Mucosa of descending colon (tissue), 3 donors: Measurements from ENCODE around the gene MRPL42. TPM values are rescaled to one million over a fixed set of nuclear protein-coding genes. Genes with fewer than 3 reads are reported as not detected.
A peak's percentile ranks its signal among the peaks of the same experiment; 100 is the strongest.
"Not testable (repeated sequence)": the region's sequence is repeated elsewhere in the genome, so short reads cannot be mapped to it uniquely, and the experiment has no call there.

Experiments used
- ATAC-seq: fragments of 200-7000 bp; cut with Tn5 transposase; one replicate; pipeline ENCODE4 v1.9.1; 2020; ENCODE audit warnings: mild to moderate bottlenecking, moderate library complexity
- DNase-seq, 3 donors: peaks; one replicate each; pipeline ENCODE4 v3.0.0-alpha.2; 2020
- H3K36me3 ChIP-seq: fragments of 200-600 bp; one replicate; pipeline ENCODE4 v1.8.0; 2021; ENCODE audit warnings: low read depth, mild to moderate bottlenecking
- H3K4me1 ChIP-seq: fragments of 200-600 bp; one replicate; pipeline ENCODE4 v1.8.0; 2021; ENCODE audit warnings: low read depth, mild to moderate bottlenecking
- H3K4me3 ChIP-seq: fragments of 200-600 bp; one replicate; pipeline ENCODE4 v1.8.0; 2021; ENCODE audit warnings: mild to moderate bottlenecking
- H3K9me3 ChIP-seq: fragments of 200-600 bp; one replicate; pipeline ENCODE4 v1.8.0; 2021; ENCODE audit warnings: mild to moderate bottlenecking
- intact Hi-C, 2 donors: fragments of 100-400 bp; cut with DNase I in 1 of 2; cut with micrococcal nuclease in 1 of 2; formaldehyde crosslinking; loops; one replicate each; pipeline versions ENCODE4 v1.11.0 to v1.11.1; 2022; cut with DNase I, micrococcal nuclease
- total RNA-seq, 3 donors: library from RNA; stranded (reverse); fragmentation: NEBNext Ultra II Directional in 2 of 3; extraction: Animal tissue kit (Norgen Biotek cat#: 25700) in 2 of 3; gene quantifications; one replicate each; pipeline versions ENCODE4 v1.2.1 to v1.2.4, GENCODE V29; 2021 to 2023
- TF ChIP-seq, protein P1 (sequence below): fragments of 200-600 bp; IDR thresholded peaks from one replicate; pipeline ENCODE4 v1.8.0; 2022; ENCODE audit warnings: antibody characterized with exemption, mild to moderate bottlenecking
- donor health status: DM: no; HTN: no; CAD: no; lungs with moderate emphysema.
- donor health status: DM: no; HTN: no; CAD: no.
- donor health status: DM: no; HTN: yes; CAD: no.

The MRPL42 gene
- total RNA-seq, 3 donors from 2014 or later = 51.3 to 62.4 (median 61.5) TPM

DNA sequence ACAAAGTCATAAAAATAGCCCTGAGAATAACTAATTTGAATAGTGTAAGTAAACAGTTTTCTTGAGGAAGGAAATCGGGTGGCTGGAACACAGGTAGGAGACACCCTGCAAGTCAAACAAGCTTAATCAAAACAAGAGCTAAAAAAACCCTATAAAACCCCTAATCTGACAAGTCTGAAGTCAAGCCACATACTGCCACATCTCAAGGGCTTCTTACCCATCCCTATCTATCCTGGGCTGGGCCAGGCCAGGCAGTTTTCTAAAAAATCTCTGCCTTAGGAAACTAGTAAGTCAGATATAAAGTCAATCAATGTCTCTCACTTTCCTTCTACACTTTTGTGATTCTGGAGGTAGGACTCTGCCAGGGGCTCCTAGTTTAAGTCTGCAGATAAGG lies 40.9 kb upstream of the MRPL42 start:
- TF ChIP-seq, protein P1, sequence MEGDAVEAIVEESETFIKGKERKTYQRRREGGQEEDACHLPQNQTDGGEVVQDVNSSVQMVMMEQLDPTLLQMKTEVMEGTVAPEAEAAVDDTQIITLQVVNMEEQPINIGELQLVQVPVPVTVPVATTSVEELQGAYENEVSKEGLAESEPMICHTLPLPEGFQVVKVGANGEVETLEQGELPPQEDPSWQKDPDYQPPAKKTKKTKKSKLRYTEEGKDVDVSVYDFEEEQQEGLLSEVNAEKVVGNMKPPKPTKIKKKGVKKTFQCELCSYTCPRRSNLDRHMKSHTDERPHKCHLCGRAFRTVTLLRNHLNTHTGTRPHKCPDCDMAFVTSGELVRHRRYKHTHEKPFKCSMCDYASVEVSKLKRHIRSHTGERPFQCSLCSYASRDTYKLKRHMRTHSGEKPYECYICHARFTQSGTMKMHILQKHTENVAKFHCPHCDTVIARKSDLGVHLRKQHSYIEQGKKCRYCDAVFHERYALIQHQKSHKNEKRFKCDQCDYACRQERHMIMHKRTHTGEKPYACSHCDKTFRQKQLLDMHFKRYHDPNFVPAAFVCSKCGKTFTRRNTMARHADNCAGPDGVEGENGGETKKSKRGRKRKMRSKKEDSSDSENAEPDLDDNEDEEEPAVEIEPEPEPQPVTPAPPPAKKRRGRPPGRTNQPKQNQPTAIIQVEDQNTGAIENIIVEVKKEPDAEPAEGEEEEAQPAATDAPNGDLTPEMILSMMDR = no peak
- peak; percentile 62 for ATAC-seq
- DNase-seq = no peak
- Histone ChIP-seq H3K9me3 (no peaks in the 10 kb centered on the region), H3K4me1 (peaks cover 17% of the 10 kb centered on the region), H3K4me3 (no peak overlapping the region), H3K36me3 (no peaks in the 10 kb centered on the region)
- intact Hi-C loops = loop anchor here in 1 of 2 donors (10.0 kb wide), 1 partner anchor 642 kb away; no protein-coding TSS in a partner anchor

DNA sequence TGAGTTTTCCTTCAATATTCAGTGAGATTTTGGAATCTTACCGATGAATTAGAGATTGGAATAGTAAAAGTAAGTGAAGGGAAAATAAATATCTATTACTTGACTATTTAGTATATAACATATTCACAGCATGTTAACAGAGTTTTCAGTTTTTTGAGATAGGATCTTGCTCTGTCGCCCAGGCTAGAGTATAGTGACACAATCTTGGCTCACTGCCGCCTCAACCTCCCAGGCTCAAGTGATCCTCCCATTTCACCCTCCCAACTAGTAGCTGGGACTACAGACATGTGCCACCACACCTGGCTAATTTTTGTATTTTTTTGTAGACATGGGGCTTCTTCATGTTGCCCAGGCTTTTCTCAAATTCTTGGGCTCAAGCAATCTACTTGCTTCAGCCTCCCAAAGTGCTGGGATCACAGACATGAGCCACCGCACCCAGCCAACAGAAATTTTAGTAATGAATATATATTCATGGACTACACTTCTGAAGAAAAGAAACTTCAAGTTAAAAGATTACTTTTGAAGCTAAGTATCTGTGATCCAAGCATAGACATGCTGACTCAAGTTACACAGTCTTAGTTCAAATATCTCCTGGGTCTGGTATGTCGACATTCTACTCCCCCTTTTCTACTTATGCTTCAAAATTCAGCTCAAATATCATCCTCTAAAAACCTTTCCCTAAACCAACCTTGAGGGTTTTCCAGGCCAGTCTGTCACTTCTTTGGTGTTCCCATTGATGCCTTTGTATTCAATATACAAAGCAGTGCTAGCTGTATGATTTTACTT lies 39.3 kb upstream of the MRPL42 start:
- DNase-seq (no peak), ATAC-seq (no peak)
- H3K4me1 ChIP-seq = peaks cover 17% of the 10 kb centered on the region
- TF ChIP-seq, protein P1 = no peak
- H3K9me3 ChIP-seq = no peaks in the 10 kb centered on the region
- H3K36me3 ChIP-seq = no peaks in the 10 kb centered on the region
- no peak overlapping the region for H3K4me3 ChIP-seq
- intact Hi-C loops = loop anchor here in 1 of 2 donors (10.0 kb wide), 1 partner anchor 643 kb away; no protein-coding TSS in a partner anchor

DNA sequence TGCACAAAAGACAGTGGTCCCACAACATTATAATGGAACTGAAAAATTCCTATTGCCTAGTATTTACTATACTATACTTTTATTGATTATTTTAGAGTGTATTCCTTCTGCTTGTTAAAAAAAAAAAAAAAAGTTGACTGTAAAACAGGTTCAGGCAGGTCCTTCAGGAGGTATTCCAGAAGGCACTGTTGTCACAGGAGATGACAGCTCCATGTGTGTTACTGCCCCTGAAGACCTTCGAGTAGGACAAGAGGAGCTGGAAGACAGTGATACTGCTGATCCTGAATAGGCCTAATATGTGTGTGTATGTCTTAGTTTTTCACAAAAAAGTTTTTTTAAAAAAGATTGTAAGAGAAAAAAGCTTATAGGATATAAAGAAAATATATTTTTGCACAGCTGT lies 37.9 kb upstream of the MRPL42 start:
- no peaks in the 10 kb centered on the region for H3K9me3 ChIP-seq
- peaks cover 17% of the 10 kb centered on the region for H3K4me1 ChIP-seq
- DNase-seq (no peak), ATAC-seq (no peak)
- H3K36me3 ChIP-seq = no peaks in the 10 kb centered on the region
- intact Hi-C loops = loop anchor here in 1 of 2 donors (10.0 kb wide), 1 partner anchor 645 kb away; no protein-coding TSS in a partner anchor
- no peak overlapping the region for H3K4me3 ChIP-seq
- TF ChIP-seq, protein P1 = no peak

DNA sequence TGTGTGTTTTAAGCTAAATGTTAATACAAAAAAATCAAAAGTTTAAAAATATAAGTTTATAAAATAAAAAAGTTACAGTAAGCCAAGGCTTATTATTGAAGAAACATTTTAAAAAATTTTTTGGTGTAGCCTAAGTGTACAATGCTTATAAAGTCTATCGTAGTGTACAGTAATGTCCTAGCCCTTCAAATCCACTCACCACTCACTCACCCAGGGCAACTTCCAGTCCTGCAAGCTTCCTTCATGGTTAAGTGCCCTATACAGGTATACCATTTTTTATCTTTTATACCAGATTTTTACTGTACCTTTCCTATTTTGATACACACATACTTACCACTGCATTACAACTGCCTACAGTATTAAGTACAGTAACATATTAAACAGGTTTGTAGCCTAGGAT lies 37.5 kb upstream of the MRPL42 start:
- DNase-seq (no peak), ATAC-seq (no peak)
- Histone ChIP-seq H3K36me3 (no peaks in the 10 kb centered on the region), H3K4me1 (peaks cover 17% of the 10 kb centered on the region), H3K4me3 (no peak overlapping the region), H3K9me3 (no peaks in the 10 kb centered on the region)
- TF ChIP-seq, protein P1 = no peak
- intact Hi-C loops = loop anchor here in 1 of 2 donors (10.0 kb wide), 1 partner anchor 645 kb away; no protein-coding TSS in a partner anchor

DNA sequence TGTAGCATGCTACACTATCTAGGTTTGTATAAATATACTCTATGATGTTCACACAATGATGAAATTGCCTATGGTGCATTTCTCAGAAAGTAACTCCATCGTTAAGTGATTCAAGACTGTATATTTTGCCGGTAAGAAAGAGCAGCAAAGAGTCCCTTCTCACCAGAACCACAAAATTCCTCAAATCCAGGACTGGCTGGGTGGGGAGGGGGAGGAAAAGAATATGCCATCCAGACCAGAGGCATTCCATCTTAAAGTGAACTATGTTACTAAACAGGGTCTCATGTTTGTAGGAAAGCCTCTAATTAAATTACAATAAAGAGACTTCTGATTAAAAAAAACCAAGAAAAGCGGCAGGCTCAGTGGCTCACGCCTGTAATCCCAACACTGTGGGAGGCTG lies 37.0 kb upstream of the MRPL42 start:
- Histone ChIP-seq H3K4me1 (peaks cover 12% of the 10 kb centered on the region), H3K36me3 (no peaks in the 10 kb centered on the region), H3K9me3 (no peaks in the 10 kb centered on the region), H3K4me3 (no peak overlapping the region)
- intact Hi-C loops = no loop called here
- TF ChIP-seq, protein P1 = no peak
- no peak for DNase-seq
- ATAC-seq = no peak

DNA sequence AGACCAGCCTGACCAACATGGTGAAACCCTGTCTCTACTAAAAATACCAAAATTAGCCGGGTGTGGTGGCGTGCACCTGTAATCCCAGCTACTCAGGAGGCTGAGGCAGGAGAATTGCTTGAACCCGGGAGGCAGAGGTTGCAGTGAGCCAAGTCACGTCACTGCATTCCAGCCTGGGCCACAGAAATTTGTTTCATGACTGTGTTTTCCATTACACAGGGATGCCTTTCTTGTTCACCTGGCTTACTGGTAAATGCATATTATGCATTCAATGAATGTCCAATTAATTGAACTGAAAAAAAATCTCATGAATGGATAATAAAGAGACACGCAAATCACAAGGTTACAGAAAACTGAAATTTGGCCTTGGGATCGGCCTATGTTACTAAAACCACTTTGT lies 35.3 kb upstream of the MRPL42 start:
- H3K4me1 ChIP-seq, ATAC-seq, intact Hi-C loops: not testable (repeated sequence)

More for the DNA sequence above, 35.3 kb upstream of the MRPL42 start:
- H3K36me3 ChIP-seq, H3K9me3 ChIP-seq, H3K4me3 ChIP-seq, DNase-seq: not testable (repeated sequence)
